ENCODE data around the gene LRRFIP1.

GRCh38 chr2:237661799-237662328 is 34.5 kb downstream of the LRRFIP1 start:
- TF ChIP-seq POLR2AphosphoS5 (IDR thresholded peaks at IDR 0.05; ENCODE audit: low read depth) (no peak), CTCF (IDR thresholded peaks at IDR 0.05; ENCODE audit: insufficient read depth, low read length) (no peak), REST (IDR thresholded peaks at IDR 0.05; ENCODE audit: insufficient replicate concordance, low read depth) (no peak)
